Mucosa of descending colon (tissue), 3 donors: ENCODE data around the gene TP53INP2. TPM values are rescaled to one million over a fixed set of nuclear protein-coding genes. Genes with fewer than 3 reads are reported as not detected.
A peak's percentile ranks its signal among the peaks of the same experiment; 100 is the strongest.

ENCODE experiments used
- ATAC-seq: fragments of 200-7000 bp; cut with Tn5 transposase; one replicate; pipeline ENCODE4 v1.9.1; 2020; ENCODE audit warnings: mild to moderate bottlenecking, moderate library complexity
- DNase-seq, 3 donors: peaks; one replicate each; pipeline ENCODE4 v3.0.0-alpha.2; 2020
- H3K36me3 ChIP-seq: fragments of 200-600 bp; one replicate; pipeline ENCODE4 v1.8.0; 2021; ENCODE audit warnings: low read depth, mild to moderate bottlenecking
- H3K4me1 ChIP-seq: fragments of 200-600 bp; one replicate; pipeline ENCODE4 v1.8.0; 2021; ENCODE audit warnings: low read depth, mild to moderate bottlenecking
- H3K4me3 ChIP-seq: fragments of 200-600 bp; one replicate; pipeline ENCODE4 v1.8.0; 2021; ENCODE audit warnings: mild to moderate bottlenecking
- H3K9me3 ChIP-seq: fragments of 200-600 bp; one replicate; pipeline ENCODE4 v1.8.0; 2021; ENCODE audit warnings: mild to moderate bottlenecking
- CTCF ChIP-seq: fragments of 200-600 bp; IDR thresholded peaks from one replicate; pipeline ENCODE4 v1.8.0; 2022; ENCODE audit warnings: antibody characterized with exemption, mild to moderate bottlenecking
- intact Hi-C, 2 donors: fragments of 100-400 bp; cut with DNase I in 1 of 2; cut with micrococcal nuclease in 1 of 2; formaldehyde crosslinking; loops; one replicate each; pipeline versions ENCODE4 v1.11.0 to v1.11.1; 2022; cut with DNase I, micrococcal nuclease
- total RNA-seq, 3 donors: library from RNA; stranded (reverse); fragmentation: NEBNext Ultra II Directional in 2 of 3; extraction: Animal tissue kit (Norgen Biotek cat#: 25700) in 2 of 3; gene quantifications; one replicate each; pipeline versions ENCODE4 v1.2.1 to v1.2.4, GENCODE V29; 2021 to 2023
- donor health status: DM: no; HTN: no; CAD: no; lungs with moderate emphysema.
- donor health status: DM: no; HTN: no; CAD: no.
- donor health status: DM: no; HTN: yes; CAD: no.

The TP53INP2 gene
- total RNA-seq, 3 donors from 2014 or later, result 65.9 to 155 (median 114) TPM

DNA sequence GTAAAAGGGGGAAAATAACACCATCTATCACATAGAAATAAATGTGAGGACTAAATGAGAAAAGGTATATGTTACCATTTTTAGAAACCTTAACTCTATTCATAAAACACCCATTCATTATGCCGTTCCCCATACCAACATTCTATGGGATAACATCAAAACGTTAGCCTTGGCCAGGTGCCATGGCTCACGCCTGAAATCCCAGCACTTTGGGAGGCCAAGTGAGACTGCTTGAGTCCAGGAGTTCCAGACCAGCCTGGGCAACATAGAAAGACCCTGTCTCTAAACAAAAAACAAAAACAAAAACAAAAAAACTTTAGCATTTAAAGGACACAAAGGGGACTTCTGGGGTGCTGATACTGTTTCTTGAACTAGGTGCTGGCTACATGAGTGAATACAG, 28.6 kb upstream of the TP53INP2 start:
- Histone ChIP-seq H3K9me3 (no peaks in the 10 kb centered on the region), H3K36me3 (no peaks in the 10 kb centered on the region), H3K4me1 (peaks cover 6% of the 10 kb centered on the region), H3K4me3 (no peak overlapping the region)
- DNase-seq, result no peak
- ATAC-seq, result no peak
- no peak for TF ChIP-seq CTCF
- intact Hi-C loops, result no loop called here

GRCh38 chr20:34675993-34676641, 28.0 kb upstream of the TP53INP2 start:
- ATAC-seq (peak; percentile 0), DNase-seq (no peak)
- no peak for TF ChIP-seq CTCF
- Histone ChIP-seq H3K4me3 (peak overlapping the region; percentile 67), H3K4me1 (peaks cover 8% of the 10 kb centered on the region), H3K36me3 (no peaks in the 10 kb centered on the region), H3K9me3 (no peaks in the 10 kb centered on the region)
- intact Hi-C loops, result no loop called here

- peak; percentile 61 for TF ChIP-seq CTCF
- H3K9me3 ChIP-seq, result no peaks in the 10 kb centered on the region
- intact Hi-C loops, result no loop called here
- DNase-seq (peak; percentile 96 to 98 (median 98)), ATAC-seq (peak; percentile 99)
- no peaks in the 10 kb centered on the region for H3K36me3 ChIP-seq
- peak within 1 kb of the TSS; percentile 67 for H3K4me3 ChIP-seq
- peaks cover 8% of the 10 kb centered on the region for H3K4me1 ChIP-seq
Observed at GRCh38 chr20:34676642-34677373, 27.3 kb upstream of the TP53INP2 start, which contains the start of gene PIGU. Gene PIGU, minus strand, starts transcription at chr20:34677092. Its CDS starts 7 bp downstream, at chr20:34677085.

GRCh38 chr20:34680586-34681175, 23.5 kb upstream of the TP53INP2 start:
- no peak for TF ChIP-seq CTCF
- H3K9me3 ChIP-seq, result no peaks in the 10 kb centered on the region
- ATAC-seq, result no peak

GRCh38 chr20:34683667-34684066, 20.5 kb upstream of the TP53INP2 start:
- no peak for ATAC-seq
- TF ChIP-seq CTCF, result no peak

More at GRCh38 chr20:34680586-34681175, 23.5 kb upstream of the TP53INP2 start:
- Histone ChIP-seq H3K36me3 (no peaks in the 10 kb centered on the region), H3K4me3 (no peak overlapping the region), H3K4me1 (peaks cover 8% of the 10 kb centered on the region)
- no peak for DNase-seq
- intact Hi-C loops, result no loop called here

More at GRCh38 chr20:34683667-34684066, 20.5 kb upstream of the TP53INP2 start:
- intact Hi-C loops, result no loop called here
- no peak overlapping the region for H3K4me3 ChIP-seq
- no peaks in the 10 kb centered on the region for H3K9me3 ChIP-seq
- DNase-seq, result no peak
- no peaks in the 10 kb centered on the region for H3K36me3 ChIP-seq
- peaks cover 3% of the 10 kb centered on the region for H3K4me1 ChIP-seq
